OCI-LY7 (cell line): ENCODE measurements around the gene USP37. TPM values are rescaled to one million over a fixed set of nuclear protein-coding genes. Genes with fewer than 3 reads are reported as not detected.

Experiments
- BruUV-seq: library from RNA; stranded (reverse); fragments of 400-500 nt; replicated peaks from 2 replicates; lab custom pipeline; 2021; lab: Mats Ljungman, UMichigan
- CTCF ChIA-PET: fragments of 300-600 bp; sonication (Branson Sonifier 250); formaldehyde crosslinking; loops from one replicate; lab custom pipeline; 2022; ENCODE audit warnings: antibody characterized with exemption; ENCODE audit not compliant: unreplicated experiment; lab: Charles Lee
- POLR2A ChIA-PET: fragments of 300-600 bp; sonication (Branson Sonifier 250); formaldehyde crosslinking; loops from one replicate; lab custom pipeline; 2022; ENCODE audit warnings: antibody characterized with exemption; lab: Charles Lee
- DNase-seq: peaks from one replicate; pipeline ENCODE4 v3.0.0-alpha.2; 2015; ENCODE audit warnings: low spot score
- H2AFZ ChIP-seq: fragments of 200-600 bp; sonication (generic), shearing (Covaris generic); 2 replicates; pipeline ENCODE4 v1.6.1; 2014; ENCODE audit warnings: mild to moderate bottlenecking, antibody characterized with exemption, low read length, moderate library complexity
- H3K27ac ChIP-seq: fragments of 200-600 bp; sonication (generic); 2 replicates; pipeline ENCODE4 v1.5.1; 2014; ENCODE audit warnings: mixed run types, low read depth, mild to moderate bottlenecking, moderate library complexity, low read length, inconsistent platforms; ENCODE audit not compliant: poor library complexity, severe bottlenecking
- H3K36me3 ChIP-seq: fragments of 200-600 bp; sonication (generic); 2 replicates; pipeline ENCODE4 v1.6.1; 2014; ENCODE audit warnings: mild to moderate bottlenecking, antibody characterized with exemption, low read length, moderate library complexity, mixed read lengths; ENCODE audit not compliant: insufficient read depth
- H3K4me1 ChIP-seq: fragments of 200-600 bp; sonication (generic); 2 replicates; pipeline ENCODE4 v1.5.1; 2014; ENCODE audit warnings: mild to moderate bottlenecking, low read length; ENCODE audit not compliant: insufficient read depth, poor library complexity, severe bottlenecking
- H3K4me2 ChIP-seq: fragments of 200-600 bp; sonication (generic); 2 replicates; pipeline ENCODE4 v1.6.1; 2014; ENCODE audit warnings: mild to moderate bottlenecking, low read length
- H3K4me3 ChIP-seq: fragments of 200-600 bp; sonication (generic); 2 replicates; pipeline ENCODE4 v1.5.1; 2014; ENCODE audit warnings: mild to moderate bottlenecking, low read depth, low read length; ENCODE audit not compliant: poor library complexity, severe bottlenecking
- H3K79me2 ChIP-seq: fragments of 200-600 bp; sonication (generic); 2 replicates; pipeline ENCODE4 v1.6.1; 2016; ENCODE audit warnings: low read depth, mild to moderate bottlenecking, low read length, moderate library complexity, mixed read lengths; ENCODE audit not compliant: insufficient read depth
- H3K9me2 ChIP-seq: fragments of 200-600 bp; sonication (generic); 2 replicates; pipeline ENCODE4 v1.6.1; 2016; ENCODE audit warnings: mild to moderate bottlenecking, low read length, mixed read lengths; ENCODE audit not compliant: insufficient read depth
- H3K9me3 ChIP-seq: fragments of 200-600 bp; sonication (generic); 2 replicates; pipeline ENCODE4 v1.6.1; 2014; ENCODE audit warnings: mild to moderate bottlenecking, mixed run types, low read length, mixed read lengths
- H4K20me1 ChIP-seq: fragments of 200-600 bp; sonication (generic); 2 replicates; pipeline ENCODE4 v1.6.1; 2014; ENCODE audit warnings: mild to moderate bottlenecking, antibody characterized with exemption, low read length, moderate library complexity, mixed read lengths; ENCODE audit not compliant: insufficient read depth
- CTCF ChIP-seq: fragments of 200-600 bp; sonication (generic); conservative IDR thresholded peaks from 2 replicates; pipeline ENCODE4 v1.5.1; 2014; ENCODE audit warnings: mild to moderate bottlenecking, antibody characterized with exemption, low read length, moderate library complexity, mixed read lengths
- EZH2phosphoT487 ChIP-seq: fragments of 200-600 bp; sonication (generic); IDR thresholded peaks from 2 replicates; pipeline ENCODE4 v1.6.1; 2018; ENCODE audit warnings: low read depth, borderline replicate concordance, mild to moderate bottlenecking, mixed run types, antibody characterized with exemption, low read length, moderate library complexity, mixed read lengths
- intact Hi-C: fragments of 100-400 bp; cut with micrococcal nuclease; formaldehyde crosslinking; loops from one replicate; pipeline ENCODE4 v1.10.0; 2022; ENCODE audit not compliant: unreplicated experiment
- total RNA-seq, 2 experiments: library from RNA; depleted of rRNA in 1 of 2; stranded (reverse); fragments of >200 nt in 1 of 2; shearing (Covaris generic) in 1 of 2; gene quantifications; 2 replicates each; pipeline ENCODE4 v1.2.3, GENCODE V29; 2014 to 2022

Gene USP37
- total RNA-seq, 2 experiments from 2014 or later, result 23.3 to 32.4 TPM

GRCh38 chr2:218403810-218404209 lies 164.3 kb downstream of the USP37 start:
- peaks cover 58% of the 10 kb centered on the region for H3K4me1 ChIP-seq
- CTCF ChIA-PET, result no interaction called here

GRCh38 chr2:218402911-218403411 lies 165.2 kb downstream of the USP37 start:
- no peak for DNase-seq
- intact Hi-C loops, result no loop called here
- H3K4me3 ChIP-seq, result no peak overlapping the region
- peaks cover 65% of the 10 kb centered on the region for H3K4me1 ChIP-seq
- no peak overlapping the region for H3K27ac ChIP-seq
- no peak overlapping the region for H2AFZ ChIP-seq
- CTCF ChIA-PET, result no interaction called here
- POLR2A ChIA-PET, result no interaction called here
- peak overlapping the region; percentile 33; the same call in 1 of the 2 replicates for H3K4me2 ChIP-seq
- H4K20me1 ChIP-seq, result no peaks in the 10 kb centered on the region
- TF ChIP-seq EZH2phosphoT487, result no peak
- no peak for TF ChIP-seq CTCF
- H3K9me2 ChIP-seq, result no peaks in the 10 kb centered on the region
- H3K79me2 ChIP-seq, result peaks cover 19% of the 10 kb centered on the region
- peaks cover 42% of the 10 kb centered on the region for H3K36me3 ChIP-seq
- H3K9me3 ChIP-seq, result no peaks in the 10 kb centered on the region
- BruUV-seq, result no TSS peak

More at GRCh38 chr2:218403810-218404209, 164.3 kb downstream of the USP37 start:
- peak overlapping the region; percentile 90 for H3K4me2 ChIP-seq
- H4K20me1 ChIP-seq, result no peaks in the 10 kb centered on the region
- H3K9me2 ChIP-seq, result no peaks in the 10 kb centered on the region
- H3K9me3 ChIP-seq, result no peaks in the 10 kb centered on the region
- H3K36me3 ChIP-seq, result peaks cover 42% of the 10 kb centered on the region
- H3K79me2 ChIP-seq, result peaks cover 19% of the 10 kb centered on the region
- TF ChIP-seq CTCF, result no peak
- TF ChIP-seq EZH2phosphoT487, result no peak
- POLR2A ChIA-PET, result interaction anchor here (0.5 to 1.3 kb wide), 3 partner anchors 34 to 113 kb away, joined by 3 to 4 read pairs (median 4); no protein-coding TSS in a partner anchor
- peak overlapping the region; percentile 81 for H3K27ac ChIP-seq
- BruUV-seq, result no TSS peak
- no peak overlapping the region for H2AFZ ChIP-seq
- peak; percentile 13 for DNase-seq
- peak overlapping the region; percentile 27 for H3K4me3 ChIP-seq
- intact Hi-C loops, result no loop called here

- TF ChIP-seq CTCF (no peak), EZH2phosphoT487 (no peak)
- Histone ChIP-seq H3K27ac (no peak overlapping the region), H3K79me2 (peaks cover 19% of the 10 kb centered on the region), H3K36me3 (peaks cover 42% of the 10 kb centered on the region), H3K4me3 (no peak overlapping the region), H3K4me1 (peaks cover 66% of the 10 kb centered on the region), H3K9me2 (no peaks in the 10 kb centered on the region), H2AFZ (no peak overlapping the region), H4K20me1 (no peaks in the 10 kb centered on the region), H3K4me2 (no peak overlapping the region), H3K9me3 (no peaks in the 10 kb centered on the region)
- intact Hi-C loops, result no loop called here
- DNase-seq, result no peak
- ChIA-PET CTCF (no interaction called here), POLR2A (interaction anchor here (1.1 kb wide), 1 partner anchor 130 kb away, joined by 3 read pairs; no protein-coding TSS in a partner anchor)
- BruUV-seq, result no TSS peak
These were observed 165.7 kb downstream of the USP37 start for GRCh38 chr2:218402491-218402901.
